ENCODE data around the gene KIFC1. TPM values are rescaled to one million over a fixed set of nuclear protein-coding genes. Genes with fewer than 3 reads are reported as not detected.

Gene KIFC1
- total and polyA plus RNA-seq, 2 of the 4 experiments (the other 2 are of a cell fraction), result 33.9 to 40.6 TPM

DNA sequence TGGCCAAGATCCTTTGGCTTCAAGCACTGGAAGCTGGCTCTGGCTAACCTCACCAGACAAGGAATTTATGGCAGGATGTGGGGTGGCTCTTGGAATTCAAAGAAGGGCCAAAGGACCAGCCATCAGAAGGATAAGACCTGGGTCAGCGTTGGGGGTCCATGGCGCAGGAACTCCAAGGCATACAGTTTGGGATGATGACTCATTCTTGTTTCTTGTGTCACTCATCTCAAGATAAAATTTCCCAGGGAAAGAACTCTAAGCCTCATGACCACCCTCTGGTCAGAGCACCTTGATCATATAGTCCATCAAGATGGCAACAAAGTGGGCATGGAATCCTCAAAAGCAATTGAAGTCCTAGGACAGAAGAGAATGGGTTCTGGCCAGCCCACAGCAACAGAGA lies 67.6 kb downstream of the KIFC1 start:
- Histone ChIP-seq H2AK9ac (replicated peaks; ENCODE audit: low read depth, low read length, poor library complexity) (no peak overlapping the region), H3K56ac (ENCODE audit: extremely low read depth, insufficient read depth, low read length) (no peak overlapping the region), H3K23ac (ENCODE audit: low read depth, low read length) (no peak overlapping the region), H3K27me3 (ENCODE audit: control insufficient read depth, insufficient read depth, low read length) (peaks cover 3% of the 10 kb centered on the region), H3K4me1 (ENCODE audit: control insufficient read depth, insufficient read depth, low read length) (peaks cover 4% of the 10 kb centered on the region; the same call in 1 of the 2 replicates), H3K18ac (ENCODE audit: low read depth, low read length) (no peak overlapping the region), H2BK15ac (ENCODE audit: low read depth, low read length) (no peak overlapping the region), H2AFZ (replicated peaks; ENCODE audit: low read length, poor library complexity) (no peak overlapping the region), H3K9me3 (ENCODE audit: control insufficient read depth, insufficient read depth, low read length) (no peaks in the 10 kb centered on the region), H3K9me1 (ENCODE audit: insufficient read depth, low read length) (peaks cover 3% of the 10 kb centered on the region; the same call in 1 of the 2 replicates), H4K91ac (ENCODE audit: insufficient read depth, low read depth, low read length) (no peak overlapping the region), H4K20me1 (ENCODE audit: insufficient read depth, low read length) (no peaks in the 10 kb centered on the region), H4K5ac (ENCODE audit: low read depth, low read length) (no peak overlapping the region), H3K9ac (ENCODE audit: low read depth, low read length) (no peak overlapping the region), H3K14ac (replicated peaks; ENCODE audit: low read depth, low read length) (no peak overlapping the region), H2BK5ac (ENCODE audit: low read depth, low read length, poor library complexity, severe bottlenecking) (no peak overlapping the region), H2BK20ac (ENCODE audit: low read depth, low read length) (no peak overlapping the region), H3K27ac (ENCODE audit: insufficient read depth, low read length) (no peak overlapping the region), H3K4me3 (ENCODE audit: insufficient read depth, low read depth, low read length) (no peak overlapping the region), H2BK120ac (ENCODE audit: low read depth, low read length) (no peak overlapping the region), H4K8ac (ENCODE audit: low read depth in 2 of 2, low read length in 2 of 2) (no peak overlapping the region), H3K4ac (ENCODE audit: low read depth, low read length) (no peak overlapping the region), H3K36me3 (ENCODE audit: control insufficient read depth, insufficient read depth, low read length) (peaks cover 7% of the 10 kb centered on the region; the same call in 1 of the 2 replicates), H3K4me2 (ENCODE audit: low read depth, low read length) (no peak overlapping the region), H2AK5ac (ENCODE audit: low read depth, low read length) (no peak overlapping the region), H3K79me1 (ENCODE audit: low read depth in 1 of 2, low read length in 2 of 2) (peaks cover 13 to 26% of the 10 kb centered on the region in 2 experiments; a peak in 3 of 4 replicates)
- POLR2A ChIA-PET (ENCODE audit: unreplicated experiment), result no interaction called here
- BruUV-seq (replicated peaks), result no TSS peak
- intact Hi-C loops (cut with micrococcal nuclease), result loop anchor here (10.0 kb wide), 1 partner anchor 216 kb away; no protein-coding TSS in a partner anchor
- dilution Hi-C loops (cut with HindIII; ENCODE audit: low sequenced_read_pairs, unreplicated experiment), result no loop called here
- CTCF ChIA-PET, result no interaction called here
- ATAC-seq (ENCODE audit: low read depth) (no peak), DNase-seq (no peak)
- TF ChIP-seq, protein P1, sequence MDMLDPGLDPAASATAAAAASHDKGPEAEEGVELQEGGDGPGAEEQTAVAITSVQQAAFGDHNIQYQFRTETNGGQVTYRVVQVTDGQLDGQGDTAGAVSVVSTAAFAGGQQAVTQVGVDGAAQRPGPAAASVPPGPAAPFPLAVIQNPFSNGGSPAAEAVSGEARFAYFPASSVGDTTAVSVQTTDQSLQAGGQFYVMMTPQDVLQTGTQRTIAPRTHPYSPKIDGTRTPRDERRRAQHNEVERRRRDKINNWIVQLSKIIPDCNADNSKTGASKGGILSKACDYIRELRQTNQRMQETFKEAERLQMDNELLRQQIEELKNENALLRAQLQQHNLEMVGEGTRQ (IDR thresholded peaks at IDR 0.05; ENCODE audit: low read depth, low read length), result no peak
- TF ChIP-seq CEBPB (IDR thresholded peaks at IDR 0.05; ENCODE audit: low read depth, low read length), result no peak
- WGBS, 2 experiments (ENCODE audit: extremely low coverage in 2 of 2, insufficient read length in 1 of 2), result no CpG with 5 or more reads among the region's 2 CpGs
- in situ Hi-C loops (cut with MboI; ENCODE audit: low sequenced_read_pairs), result loop anchor here (10.0 kb wide), 1 partner anchor 246 kb away; no protein-coding TSS in a partner anchor

Small RNAs within 50 kb of the gene (microRNA-seq; reads per million reads assigned to microRNA genes)
- gene MIR5004 (ENCODE audit: unreplicated experiment) (not detected), gene RPL35AP4 (ENCODE audit: insufficient read depth, insufficient read length) (not detected), gene ZBTB9 (ENCODE audit: insufficient read depth, insufficient read length) (not detected)

Small RNAs within 50 kb of the gene (small RNA-seq; reads per million reads assigned to genes)
- gene RPL35AP4, result 0 reads per million in 5 experiments
- 0 reads per million in 5 experiments for gene ZBTB9

Other genes with a start within 250 kb of the KIFC1 start
- under 0.01 TPM in 2 replicates for gene COL11A2, start 199.4 kb upstream of the KIFC1 start, total RNA-seq (2012; rRNA removed)
- 0.38 and 0.52 TPM in 2 replicates for gene COL11A2, start 199.4 kb upstream of the KIFC1 start, polyA plus RNA-seq (2012; rRNA removed)
- 16.7 and 18.6 TPM in 2 replicates for gene RXRB, start 191.2 kb upstream of the KIFC1 start, total RNA-seq (2012; rRNA removed)
- gene RXRB, start 191.2 kb upstream of the KIFC1 start, polyA plus RNA-seq (2012; rRNA removed), result 46.9 and 53.7 TPM in 2 replicates
- gene SLC39A7, start 191.0 kb upstream of the KIFC1 start, total RNA-seq (2012; rRNA removed), result 134 and 135 TPM in 2 replicates
- 196 and 208 TPM in 2 replicates for gene SLC39A7, start 191.0 kb upstream of the KIFC1 start, polyA plus RNA-seq (2012; rRNA removed)
- 1.6 and 1.9 TPM in 2 replicates for gene HSD17B8, start 187.2 kb upstream of the KIFC1 start, total RNA-seq (2012; rRNA removed)
- 3.4 and 4.3 TPM in 2 replicates for gene HSD17B8, start 187.2 kb upstream of the KIFC1 start, polyA plus RNA-seq (2012; rRNA removed)
- 14.9 and 16.4 TPM in 2 replicates for gene RING1, start 183.3 kb upstream of the KIFC1 start, total RNA-seq (2012; rRNA removed)
- gene RING1, start 183.3 kb upstream of the KIFC1 start, polyA plus RNA-seq (2012; rRNA removed), result 38.2 and 40.8 TPM in 2 replicates
- gene VPS52, start 119.9 kb upstream of the KIFC1 start, total RNA-seq (2012; rRNA removed), result 26.4 and 29.8 TPM in 2 replicates
- 54.6 and 57.8 TPM in 2 replicates for gene VPS52, start 119.9 kb upstream of the KIFC1 start, polyA plus RNA-seq (2012; rRNA removed)
- 6,097 and 6,577 TPM in 2 replicates for gene RPS18, start 119.7 kb upstream of the KIFC1 start, total RNA-seq (2012; rRNA removed)
- 8,417 and 8,876 TPM in 2 replicates for gene RPS18, start 119.7 kb upstream of the KIFC1 start, polyA plus RNA-seq (2012; rRNA removed)
- gene B3GALT4, start 114.7 kb upstream of the KIFC1 start, total RNA-seq (2012; rRNA removed), result 0.72 and 0.83 TPM in 2 replicates
- 0.49 and 0.70 TPM in 2 replicates for gene B3GALT4, start 114.7 kb upstream of the KIFC1 start, polyA plus RNA-seq (2012; rRNA removed)
- gene WDR46, start 102.6 kb upstream of the KIFC1 start, total RNA-seq (2012; rRNA removed), result 68.9 and 73.8 TPM in 2 replicates
- 81.6 and 88.0 TPM in 2 replicates for gene WDR46, start 102.6 kb upstream of the KIFC1 start, polyA plus RNA-seq (2012; rRNA removed)
- gene PFDN6, start 102.2 kb upstream of the KIFC1 start, total RNA-seq (2012; rRNA removed), result 24.4 and 41.7 TPM in 2 replicates
- gene PFDN6, start 102.2 kb upstream of the KIFC1 start, polyA plus RNA-seq (2012; rRNA removed), result 76.5 and 92.1 TPM in 2 replicates
- gene RGL2, start 92.9 kb upstream of the KIFC1 start, total RNA-seq (2012; rRNA removed), result 4.1 and 4.4 TPM in 2 replicates
- gene RGL2, start 92.9 kb upstream of the KIFC1 start, polyA plus RNA-seq (2012; rRNA removed), result 26.9 TPM in 2 replicates
- 12.5 and 13.1 TPM in 2 replicates for gene TAPBP, start 77.7 kb upstream of the KIFC1 start, total RNA-seq (2012; rRNA removed)
- gene TAPBP, start 77.7 kb upstream of the KIFC1 start, polyA plus RNA-seq (2012; rRNA removed), result 62.5 and 63.3 TPM in 2 replicates
- 5.8 and 6.8 TPM in 2 replicates for gene ZBTB22, start 74.1 kb upstream of the KIFC1 start, total RNA-seq (2012; rRNA removed)
- gene ZBTB22, start 74.1 kb upstream of the KIFC1 start, polyA plus RNA-seq (2012; rRNA removed), result 12.7 and 13.0 TPM in 2 replicates
- 77.8 and 92.2 TPM in 2 replicates for gene DAXX, start 68.9 kb upstream of the KIFC1 start, total RNA-seq (2012; rRNA removed)
- 75.9 and 87.2 TPM in 2 replicates for gene DAXX, start 68.9 kb upstream of the KIFC1 start, polyA plus RNA-seq (2012; rRNA removed)
- gene PHF1, start 19.2 kb downstream of the KIFC1 start, total RNA-seq (2012; rRNA removed), result 9.0 and 12.2 TPM in 2 replicates
- 47.2 and 50.8 TPM in 2 replicates for gene PHF1, start 19.2 kb downstream of the KIFC1 start, polyA plus RNA-seq (2012; rRNA removed)
- gene CUTA, start 26.3 kb downstream of the KIFC1 start, total RNA-seq (2012; rRNA removed), result 122 and 136 TPM in 2 replicates
- 427 and 483 TPM in 2 replicates for gene CUTA, start 26.3 kb downstream of the KIFC1 start, polyA plus RNA-seq (2012; rRNA removed)
- gene SYNGAP1, start 28.2 kb downstream of the KIFC1 start, total RNA-seq (2012; rRNA removed), result 1.4 TPM in 2 replicates
- 15.3 and 17.0 TPM in 2 replicates for gene SYNGAP1, start 28.2 kb downstream of the KIFC1 start, polyA plus RNA-seq (2012; rRNA removed)
- 5.4 and 5.6 TPM in 2 replicates for gene ZBTB9, start 62.8 kb downstream of the KIFC1 start, total RNA-seq (2012; rRNA removed)
- 4.7 and 5.9 TPM in 2 replicates for gene ZBTB9, start 62.8 kb downstream of the KIFC1 start, polyA plus RNA-seq (2012; rRNA removed)
- gene BAK1, start 188.5 kb downstream of the KIFC1 start, total RNA-seq (2012; rRNA removed), result 12.0 and 12.5 TPM in 2 replicates
- 18.2 and 19.0 TPM in 2 replicates for gene BAK1, start 188.5 kb downstream of the KIFC1 start, polyA plus RNA-seq (2012; rRNA removed)
- 1.6 and 1.7 TPM in 2 replicates for gene ITPR3, start 229.5 kb downstream of the KIFC1 start, total RNA-seq (2012; rRNA removed)
- 3.7 and 4.1 TPM in 2 replicates for gene ITPR3, start 229.5 kb downstream of the KIFC1 start, polyA plus RNA-seq (2012; rRNA removed)